ENCODE data around the gene SNX18. TPM values are rescaled to one million over a fixed set of nuclear protein-coding genes. Genes with fewer than 3 reads are reported as not detected.

SNX18 gene
- polyA plus RNA-seq, 1 of the 3 experiments (the other 2 are of a cell fraction), result 4.6 TPM

DNA sequence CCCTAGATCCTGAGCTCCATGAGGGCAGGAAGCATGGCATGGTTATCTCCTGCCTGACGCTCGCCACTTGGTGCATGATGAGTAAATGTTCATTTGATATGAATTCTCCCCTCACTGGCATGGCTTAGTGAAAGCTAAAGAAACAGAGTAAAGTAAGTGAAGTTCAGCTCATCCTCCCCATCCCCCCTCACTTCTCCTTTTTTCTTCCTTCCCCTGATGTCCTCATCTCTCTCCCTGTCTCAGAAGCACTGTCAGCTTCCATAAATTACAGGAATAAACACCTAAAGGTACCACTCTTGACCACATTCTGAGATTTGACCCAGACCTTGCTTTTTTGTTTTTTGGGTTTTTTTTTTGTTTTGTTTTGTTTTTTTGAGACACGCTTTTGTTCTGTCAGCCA is 73.3 kb downstream of the SNX18 start:
- Histone ChIP-seq H3K4me3 (ENCODE audit: low read depth in 2 of 2, low read length in 1 of 2) (no peak overlapping the region), H3K79me2 (ENCODE audit: insufficient read depth) (no peaks in the 10 kb centered on the region), H2AFZ (ENCODE audit: low read depth) (no peak overlapping the region), H3K4me1 (ENCODE audit: control insufficient read depth in 1 of 2, insufficient read depth in 2 of 2, low read depth in 1 of 2, low read length in 1 of 2) (no peaks in the 10 kb centered on the region), H3K9me3 (no peaks in the 10 kb centered on the region), H3K27ac (ENCODE audit: low read depth in 2 of 2, low read length in 1 of 2) (no peak overlapping the region), H3K27me3 (ENCODE audit: insufficient read depth) (no peaks in the 10 kb centered on the region), H3K9ac (no peak overlapping the region), H3K9me2 (no peaks in the 10 kb centered on the region), H3K36me3 (replicated peaks in 1 of 2; ENCODE audit: control insufficient read depth in 1 of 2, insufficient read depth in 2 of 2, low read length in 1 of 2) (no peaks in the 10 kb centered on the region), H3F3A (replicated peaks; ENCODE audit: insufficient read depth) (no peaks in the 10 kb centered on the region), H4K20me1 (ENCODE audit: insufficient read depth) (no peaks in the 10 kb centered on the region), H3K4me2 (no peak overlapping the region)
- ChIA-PET POLR2A (no interaction called here), CTCF (interaction anchor here (1.1 kb wide), 1 partner anchor 9 kb away, joined by 3 read pairs; no protein-coding TSS in a partner anchor)
- 85% methylated on average over 3 of the region's 3 CpGs for WGBS (ENCODE audit: low lambda C conversion rate)
- no peak for DNase-seq
- TF ChIP-seq MXI1 (IDR thresholded peaks at IDR 0.05; ENCODE audit: low read depth, low read length), result no peak
- TF ChIP-seq TEAD4 (IDR thresholded peaks at IDR 0.05; ENCODE audit: borderline replicate concordance, insufficient read depth), result no peak
- TF ChIP-seq EZH2phosphoT487 (IDR thresholded peaks at IDR 0.05; ENCODE audit: borderline replicate concordance, low read depth), result no peak
- no peak for TF ChIP-seq POLR2AphosphoS5 (IDR thresholded peaks at IDR 0.05; ENCODE audit: low read depth, low read length)
- TF ChIP-seq NFIC (IDR thresholded peaks at IDR 0.05; ENCODE audit: borderline replicate concordance), result no peak
- TF ChIP-seq EP300 (IDR thresholded peaks at IDR 0.05; ENCODE audit: borderline replicate concordance in 1 of 2, low read depth in 1 of 2, low read length in 1 of 2), result no peak
- no peak for TF ChIP-seq NRF1 (IDR thresholded peaks at IDR 0.05; ENCODE audit: low read depth, low read length)
- no peak for TF ChIP-seq CHD2 (IDR thresholded peaks at IDR 0.05; ENCODE audit: low read length, partially characterized antibody)
- no peak for TF ChIP-seq TCF12 (IDR thresholded peaks at IDR 0.05)
- TF ChIP-seq GATA2 (CRISPR knock-in tag; IDR thresholded peaks at IDR 0.05), result no peak
- TF ChIP-seq FOXJ3 (CRISPR knock-in tag; IDR thresholded peaks at IDR 0.05), result no peak
- TF ChIP-seq SMC3 (IDR thresholded peaks at IDR 0.05; ENCODE audit: low read depth, low read length), result no peak
- no peak for TF ChIP-seq CTCF (IDR thresholded peaks at IDR 0.05)
- TF ChIP-seq ZBTB33 (IDR thresholded peaks at IDR 0.05; ENCODE audit: borderline replicate concordance, low read depth), result no peak
- TF ChIP-seq, protein P1, sequence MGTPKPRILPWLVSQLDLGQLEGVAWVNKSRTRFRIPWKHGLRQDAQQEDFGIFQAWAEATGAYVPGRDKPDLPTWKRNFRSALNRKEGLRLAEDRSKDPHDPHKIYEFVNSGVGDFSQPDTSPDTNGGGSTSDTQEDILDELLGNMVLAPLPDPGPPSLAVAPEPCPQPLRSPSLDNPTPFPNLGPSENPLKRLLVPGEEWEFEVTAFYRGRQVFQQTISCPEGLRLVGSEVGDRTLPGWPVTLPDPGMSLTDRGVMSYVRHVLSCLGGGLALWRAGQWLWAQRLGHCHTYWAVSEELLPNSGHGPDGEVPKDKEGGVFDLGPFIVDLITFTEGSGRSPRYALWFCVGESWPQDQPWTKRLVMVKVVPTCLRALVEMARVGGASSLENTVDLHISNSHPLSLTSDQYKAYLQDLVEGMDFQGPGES (IDR thresholded peaks at IDR 0.05; ENCODE audit: low read depth, low read length), result no peak
